Nephron progenitor cell (in vitro differentiated cells): Measurements from ENCODE around the gene FGF23.
A peak's percentile ranks its signal among the peaks of the same experiment; 100 is the strongest.

Experiments
- DNase-seq: peaks from one replicate; pipeline ENCODE4 v3.0.0; 2021
- H3K27ac Mint-ChIP-seq: 2 replicates; pipeline ENCODE4 v1.8.0; 2021; ENCODE audit warnings: mild to moderate bottlenecking, moderate library complexity, mixed read lengths
- H3K27me3 Mint-ChIP-seq: 2 replicates; pipeline ENCODE4 v1.8.0; 2021; ENCODE audit warnings: mild to moderate bottlenecking, low read depth, mixed read lengths; ENCODE audit not compliant: poor library complexity
- H3K36me3 Mint-ChIP-seq: 2 replicates; pipeline ENCODE4 v1.8.0; 2021; ENCODE audit warnings: low read depth, mixed read lengths
- H3K4me1 Mint-ChIP-seq: 2 replicates; pipeline ENCODE4 v1.8.0; 2021; ENCODE audit warnings: mixed read lengths
- H3K4me3 Mint-ChIP-seq: 2 replicates; pipeline ENCODE4 v1.8.0; 2021; ENCODE audit warnings: mild to moderate bottlenecking, moderate library complexity, mixed read lengths
- H3K9me3 Mint-ChIP-seq: 2 replicates; pipeline ENCODE4 v1.8.0; 2021; ENCODE audit warnings: mild to moderate bottlenecking, moderate library complexity, mixed read lengths
- TF ChIP-seq, protein P1 (sequence below): fragments of 200-600 bp; sonication (generic); IDR thresholded peaks from 2 replicates; pipeline ENCODE4 v1.5.0; 2021; ENCODE audit warnings: antibody characterized with exemption

The FGF23 gene

DNA sequence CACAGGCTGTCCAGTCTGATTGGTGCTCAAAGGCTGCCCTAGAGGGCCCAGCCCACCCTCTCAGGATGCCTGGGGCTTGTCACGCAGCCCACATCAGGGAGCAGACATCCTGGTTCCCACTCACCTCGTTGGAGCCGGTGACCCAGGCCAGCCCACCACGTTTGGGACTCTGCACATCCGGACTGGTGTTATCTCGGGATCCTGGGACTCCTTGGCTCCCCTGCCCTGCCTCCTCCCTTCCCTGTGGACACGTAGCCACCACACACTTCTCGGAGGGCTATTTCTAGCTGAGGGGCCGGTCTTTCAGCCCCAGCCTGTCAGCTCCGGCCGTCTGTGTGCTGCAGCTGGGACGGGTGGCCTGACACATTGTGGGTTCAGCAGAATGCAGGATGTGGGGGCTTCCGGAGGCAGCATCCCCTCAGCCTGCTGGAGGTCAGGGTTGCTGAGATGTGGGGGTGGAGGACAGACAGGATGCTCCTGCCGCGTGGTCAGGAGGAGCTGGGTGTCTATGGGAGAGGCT lies 12.8 kb upstream of the FGF23 start:
- TF ChIP-seq, protein P1, sequence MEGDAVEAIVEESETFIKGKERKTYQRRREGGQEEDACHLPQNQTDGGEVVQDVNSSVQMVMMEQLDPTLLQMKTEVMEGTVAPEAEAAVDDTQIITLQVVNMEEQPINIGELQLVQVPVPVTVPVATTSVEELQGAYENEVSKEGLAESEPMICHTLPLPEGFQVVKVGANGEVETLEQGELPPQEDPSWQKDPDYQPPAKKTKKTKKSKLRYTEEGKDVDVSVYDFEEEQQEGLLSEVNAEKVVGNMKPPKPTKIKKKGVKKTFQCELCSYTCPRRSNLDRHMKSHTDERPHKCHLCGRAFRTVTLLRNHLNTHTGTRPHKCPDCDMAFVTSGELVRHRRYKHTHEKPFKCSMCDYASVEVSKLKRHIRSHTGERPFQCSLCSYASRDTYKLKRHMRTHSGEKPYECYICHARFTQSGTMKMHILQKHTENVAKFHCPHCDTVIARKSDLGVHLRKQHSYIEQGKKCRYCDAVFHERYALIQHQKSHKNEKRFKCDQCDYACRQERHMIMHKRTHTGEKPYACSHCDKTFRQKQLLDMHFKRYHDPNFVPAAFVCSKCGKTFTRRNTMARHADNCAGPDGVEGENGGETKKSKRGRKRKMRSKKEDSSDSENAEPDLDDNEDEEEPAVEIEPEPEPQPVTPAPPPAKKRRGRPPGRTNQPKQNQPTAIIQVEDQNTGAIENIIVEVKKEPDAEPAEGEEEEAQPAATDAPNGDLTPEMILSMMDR, result no peak
- Mint-ChIP-seq H3K27me3 (peaks cover 33% of the 10 kb centered on the region), H3K4me1 (peaks cover 15% of the 10 kb centered on the region), H3K36me3 (no peaks in the 10 kb centered on the region), H3K4me3 (no peak overlapping the region), H3K27ac (no peak overlapping the region), H3K9me3 (no peaks in the 10 kb centered on the region)
- no peak for DNase-seq

DNA sequence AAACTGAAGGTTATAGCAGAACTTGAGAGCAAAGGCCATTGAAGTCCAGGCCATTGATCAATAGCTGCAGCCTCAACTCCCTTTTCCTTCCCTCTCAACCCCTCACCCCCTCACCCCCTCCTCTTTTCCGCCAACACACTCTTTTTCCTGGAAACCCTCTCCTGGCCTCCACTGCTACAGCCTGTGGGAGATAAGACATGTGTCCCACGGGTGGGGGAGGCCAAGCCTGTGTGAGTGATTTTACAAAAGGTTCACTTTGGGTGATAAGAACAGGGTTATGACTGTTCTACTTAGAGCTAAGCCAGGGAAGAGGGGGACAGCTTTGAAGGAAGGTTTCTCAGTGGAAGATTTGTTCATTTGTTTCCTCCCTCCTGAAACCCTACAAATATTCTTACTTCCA lies 9.2 kb upstream of the FGF23 start:
- Mint-ChIP-seq H3K36me3 (no peaks in the 10 kb centered on the region), H3K4me3 (no peak overlapping the region), H3K4me1 (peaks cover 12% of the 10 kb centered on the region), H3K9me3 (no peaks in the 10 kb centered on the region), H3K27ac (no peak overlapping the region), H3K27me3 (peaks cover 23% of the 10 kb centered on the region)
- DNase-seq, result no peak
- TF ChIP-seq, protein P1, result no peak

DNA sequence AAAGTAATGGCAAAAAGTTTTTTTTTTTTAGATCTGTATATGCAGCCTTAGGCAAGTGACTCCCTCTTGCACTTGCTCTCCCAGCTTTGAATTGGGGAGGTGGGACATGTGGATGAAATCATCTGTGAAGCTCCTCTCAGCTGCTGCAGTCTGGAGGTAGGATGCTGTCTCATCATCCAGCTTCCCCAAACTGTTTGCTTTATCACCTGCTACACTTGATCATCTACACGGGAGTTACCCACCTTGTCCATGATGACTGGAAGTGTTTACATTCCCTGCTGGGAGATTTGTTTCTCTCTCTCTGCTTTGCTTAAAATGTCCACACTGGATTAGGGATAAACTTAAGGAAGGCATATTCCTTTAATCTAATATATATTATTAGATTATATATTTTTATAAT lies 8.5 kb upstream of the FGF23 start:
- TF ChIP-seq, protein P1, result no peak
- DNase-seq, result no peak
- no peak overlapping the region for H3K4me3 Mint-ChIP-seq
- H3K27me3 Mint-ChIP-seq, result peaks cover 23% of the 10 kb centered on the region
- H3K27ac Mint-ChIP-seq, result no peak overlapping the region
- H3K9me3 Mint-ChIP-seq, result no peaks in the 10 kb centered on the region
- H3K4me1 Mint-ChIP-seq, result peaks cover 12% of the 10 kb centered on the region
- no peaks in the 10 kb centered on the region for H3K36me3 Mint-ChIP-seq

DNA sequence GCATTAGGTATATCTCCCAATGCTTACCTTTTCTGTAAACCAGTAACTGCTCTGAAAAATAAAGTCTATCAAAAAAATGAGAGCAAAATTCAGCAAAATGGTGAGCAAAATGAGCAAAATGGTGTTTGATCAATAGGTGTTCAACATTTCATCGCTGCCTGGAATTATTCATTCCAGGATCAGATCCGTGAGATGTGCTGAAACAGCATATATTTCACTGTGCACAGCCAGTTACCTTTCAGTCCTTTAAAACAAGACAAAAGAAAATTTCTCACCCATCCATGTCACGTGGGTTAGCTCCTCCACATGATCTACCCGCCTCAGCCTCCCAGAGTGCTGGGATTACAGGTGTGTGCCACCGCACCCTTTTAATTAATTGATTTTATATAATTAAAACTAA lies 8.1 kb upstream of the FGF23 start:
- Mint-ChIP-seq H3K9me3 (no peaks in the 10 kb centered on the region), H3K27me3 (peaks cover 21% of the 10 kb centered on the region), H3K36me3 (no peaks in the 10 kb centered on the region), H3K4me3 (no peak overlapping the region), H3K4me1 (peaks cover 12% of the 10 kb centered on the region), H3K27ac (no peak overlapping the region)
- DNase-seq, result no peak
- TF ChIP-seq, protein P1, result no peak

DNA sequence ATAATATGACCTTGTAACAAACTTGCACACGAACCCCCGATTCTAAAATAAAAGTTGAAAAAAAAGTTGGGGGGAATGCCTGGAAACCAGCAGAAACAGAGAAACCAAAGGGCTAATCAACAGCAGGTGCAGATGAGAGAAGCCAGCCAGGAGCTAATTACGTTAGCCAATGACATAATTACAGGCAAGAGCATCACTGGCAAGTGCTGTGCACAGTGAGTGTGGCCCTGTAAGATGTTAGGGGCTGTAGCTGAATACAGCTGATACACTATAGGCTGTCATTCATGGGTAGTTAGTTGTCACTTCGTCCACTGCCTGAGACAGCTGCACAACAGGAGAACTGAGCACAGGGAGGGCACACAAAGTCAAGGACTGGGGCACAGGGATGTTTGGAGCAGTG lies 7.3 kb upstream of the FGF23 start:
- no peak for DNase-seq
- no peak overlapping the region for H3K4me3 Mint-ChIP-seq
- no peak overlapping the region for H3K27ac Mint-ChIP-seq
- H3K4me1 Mint-ChIP-seq, result peaks cover 12% of the 10 kb centered on the region
- H3K36me3 Mint-ChIP-seq, result no peaks in the 10 kb centered on the region
- TF ChIP-seq, protein P1, result no peak
- no peaks in the 10 kb centered on the region for H3K9me3 Mint-ChIP-seq
- H3K27me3 Mint-ChIP-seq, result peaks cover 14% of the 10 kb centered on the region

DNA sequence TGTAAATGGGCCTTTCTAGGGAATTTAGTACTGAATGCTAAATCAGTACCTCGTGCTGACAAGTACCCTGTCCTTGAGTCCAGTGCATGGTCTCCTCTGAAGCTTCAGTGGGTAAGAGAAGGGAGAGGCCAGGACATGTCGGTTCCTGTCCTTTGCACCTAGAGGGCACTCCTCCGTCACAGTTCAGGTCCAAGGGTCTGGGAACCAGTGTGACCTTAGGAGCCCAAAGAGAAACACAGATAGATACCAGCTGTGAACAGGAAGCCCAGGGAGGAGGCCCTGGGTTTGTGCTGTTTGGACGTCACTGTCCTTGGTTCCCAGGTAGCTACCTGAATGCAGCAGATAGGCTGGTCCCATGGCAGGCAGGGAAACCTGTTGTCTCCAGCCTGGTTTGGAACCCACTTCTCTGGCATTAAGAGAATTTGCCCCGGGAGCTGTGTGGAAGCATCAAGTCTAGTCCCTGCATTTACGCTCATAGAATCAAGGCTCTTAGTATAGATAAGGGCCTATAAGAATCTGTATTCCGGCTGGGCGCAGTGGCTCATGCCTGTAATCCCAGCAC lies 3.9 kb upstream of the FGF23 start:
- TF ChIP-seq, protein P1, result peak; percentile 45
- Mint-ChIP-seq H3K4me1 (peaks cover 17% of the 10 kb centered on the region), H3K9me3 (no peaks in the 10 kb centered on the region), H3K4me3 (no peak overlapping the region), H3K27ac (no peak overlapping the region), H3K36me3 (no peaks in the 10 kb centered on the region), H3K27me3 (peaks cover 9% of the 10 kb centered on the region)
- DNase-seq, result peak; percentile 27
